Activated CD4-positive, alpha-beta T cell treated with anti-CD3 and anti-CD28 coated beads, Interleukin-2, amount 50 U/mL, for 1 hour (primary cell): ENCODE results near the gene THSD4.

Source experiments
- DNase-seq: peaks from one replicate; pipeline ENCODE4 v3.0.0-alpha.2; 2020

The THSD4 gene

GRCh38 chr15:71566226-71566625, 451.0 kb downstream of the THSD4 start:
- no peak for DNase-seq

GRCh38 chr15:71567173-71567572, 451.9 kb downstream of the THSD4 start:
- DNase-seq, result no peak

GRCh38 chr15:71568227-71568626, 453.0 kb downstream of the THSD4 start:
- no peak for DNase-seq

GRCh38 chr15:71570736-71571135, 455.5 kb downstream of the THSD4 start:
- no peak for DNase-seq

- no peak for DNase-seq
Measured at GRCh38 chr15:71571641-71572040, 456.4 kb downstream of the THSD4 start.

GRCh38 chr15:71572452-71573053, 457.3 kb downstream of the THSD4 start:
- DNase-seq, result no peak

GRCh38 chr15:71573599-71573998, 458.3 kb downstream of the THSD4 start:
- DNase-seq, result no peak

- no peak for DNase-seq
Measured at GRCh38 chr15:71575474-71576045, 460.3 kb downstream of the THSD4 start.

- no peak for DNase-seq
Measured at GRCh38 chr15:71577071-71577470, 461.8 kb downstream of the THSD4 start.

GRCh38 chr15:71581398-71581930, 466.2 kb downstream of the THSD4 start:
- DNase-seq, result no peak

GRCh38 chr15:71585159-71585558, 469.9 kb downstream of the THSD4 start:
- no peak for DNase-seq

GRCh38 chr15:71586463-71586862, 471.2 kb downstream of the THSD4 start:
- DNase-seq, result no peak

GRCh38 chr15:71588746-71589145, 473.5 kb downstream of the THSD4 start:
- DNase-seq, result no peak

- DNase-seq, result no peak
Measured at GRCh38 chr15:71591057-71591456, 475.8 kb downstream of the THSD4 start.

- no peak for DNase-seq
Measured at GRCh38 chr15:71592203-71592602, 476.9 kb downstream of the THSD4 start.

GRCh38 chr15:71595846-71596553, 480.7 kb downstream of the THSD4 start:
- no peak for DNase-seq

GRCh38 chr15:71596672-71597071, 481.4 kb downstream of the THSD4 start:
- no peak for DNase-seq

GRCh38 chr15:71597126-71597525, 481.9 kb downstream of the THSD4 start:
- DNase-seq, result no peak

- no peak for DNase-seq
Measured at GRCh38 chr15:71597637-71598036, 482.4 kb downstream of the THSD4 start.

- no peak for DNase-seq
Measured at GRCh38 chr15:71598741-71599140, 483.5 kb downstream of the THSD4 start.

GRCh38 chr15:71599418-71600151, 484.3 kb downstream of the THSD4 start:
- DNase-seq, result no peak

GRCh38 chr15:71600237-71600636, 485.0 kb downstream of the THSD4 start:
- no peak for DNase-seq

GRCh38 chr15:71601038-71601834, 486.0 kb downstream of the THSD4 start:
- DNase-seq, result no peak
